ENCODE results near the gene KCNMB2. TPM values are rescaled to one million over a fixed set of nuclear protein-coding genes. Genes with fewer than 3 reads are reported as not detected.

The KCNMB2 gene
- total RNA-seq, 1 donor from 2014 or later = 15.2 TPM

GRCh38 chr3:178807694-178808093, 271.5 kb downstream of the KCNMB2 start:
- DNase-seq (ENCODE audit: low spot score) = no peak

- DNase-seq (ENCODE audit: low spot score) = no peak
Observed at GRCh38 chr3:178808748-178809147, 272.5 kb downstream of the KCNMB2 start.

- DNase-seq (ENCODE audit: low spot score) = peak; percentile 77
Observed at GRCh38 chr3:178810181-178810580, 273.9 kb downstream of the KCNMB2 start.

- no peak for DNase-seq (ENCODE audit: low spot score)
Observed at GRCh38 chr3:178822722-178823121, 286.5 kb downstream of the KCNMB2 start.

GRCh38 chr3:178823150-178823549, 286.9 kb downstream of the KCNMB2 start:
- peak; percentile 41 for DNase-seq (ENCODE audit: low spot score)

GRCh38 chr3:178823591-178824246, 287.5 kb downstream of the KCNMB2 start:
- no peak for DNase-seq (ENCODE audit: low spot score)

GRCh38 chr3:178826435-178827123, 290.3 kb downstream of the KCNMB2 start:
- DNase-seq (ENCODE audit: low spot score) = no peak

GRCh38 chr3:178827285-178827856, 291.1 kb downstream of the KCNMB2 start:
- no peak for DNase-seq (ENCODE audit: low spot score)

GRCh38 chr3:178833695-178834094, 297.5 kb downstream of the KCNMB2 start:
- no peak for DNase-seq (ENCODE audit: low spot score)

GRCh38 chr3:178835033-178835432, 298.8 kb downstream of the KCNMB2 start:
- no peak for DNase-seq (ENCODE audit: low spot score)

GRCh38 chr3:178837512-178837911, 301.3 kb downstream of the KCNMB2 start:
- DNase-seq (ENCODE audit: low spot score) = no peak

GRCh38 chr3:178840586-178840985, 304.4 kb downstream of the KCNMB2 start:
- DNase-seq (ENCODE audit: low spot score) = no peak

GRCh38 chr3:178841011-178841410, 304.8 kb downstream of the KCNMB2 start:
- DNase-seq (ENCODE audit: low spot score) = no peak

GRCh38 chr3:178844916-178845315, 308.7 kb downstream of the KCNMB2 start:
- no peak for DNase-seq (ENCODE audit: low spot score)

GRCh38 chr3:178845420-178846118, 309.3 kb downstream of the KCNMB2 start:
- no peak for DNase-seq (ENCODE audit: low spot score)

- DNase-seq (ENCODE audit: low spot score) = peak; percentile 79
Observed at GRCh38 chr3:178847190-178847589, 311.0 kb downstream of the KCNMB2 start.

GRCh38 chr3:178849199-178849910, 313.1 kb downstream of the KCNMB2 start:
- no peak for DNase-seq (ENCODE audit: low spot score)

- DNase-seq (ENCODE audit: low spot score) = peak; percentile 38
Observed at GRCh38 chr3:178850450-178851190, 314.4 kb downstream of the KCNMB2 start.

GRCh38 chr3:178851564-178851963, 315.3 kb downstream of the KCNMB2 start:
- DNase-seq (ENCODE audit: low spot score) = no peak

- DNase-seq (ENCODE audit: low spot score) = peak; percentile 22
Observed at GRCh38 chr3:178856804-178857203, 320.6 kb downstream of the KCNMB2 start.

- no peak for DNase-seq (ENCODE audit: low spot score)
Observed at GRCh38 chr3:178859386-178859785, 323.1 kb downstream of the KCNMB2 start.
